Activated T-helper 1 cell treated with anti-CD3 and anti-CD28 coated beads, Interleukin-12 subunit alpha, Interleukin-12 subunit beta, Interleukin-2, Interleukin-4 antibody, amounts not matched to agents 30 ng/mL and 10 ng/mL and 1 ng/mL, durations not matched to agents 14 hours and 24 hours and 36 hours (primary cell): ENCODE data around the gene SIK2. TPM values are rescaled to one million over a fixed set of nuclear protein-coding genes. Genes with fewer than 3 reads are reported as not detected.

Experiments
- DNase-seq: peaks from one replicate; pipeline ENCODE4 v3.0.0; 2021; ENCODE audit warnings: low spot score
- H3K27ac Mint-ChIP-seq: one replicate; pipeline ENCODE4 v1.8.0; 2021; ENCODE audit warnings: mild to moderate bottlenecking, mixed read lengths
- H3K27me3 Mint-ChIP-seq: one replicate; pipeline ENCODE4 v1.8.0; 2022; ENCODE audit warnings: mild to moderate bottlenecking, moderate library complexity, mixed read lengths; ENCODE audit not compliant: insufficient read depth
- H3K36me3 Mint-ChIP-seq: one replicate; pipeline ENCODE4 v1.8.0; 2021; ENCODE audit warnings: low read depth, mixed read lengths
- H3K4me1 Mint-ChIP-seq: one replicate; pipeline ENCODE4 v1.8.0; 2021; ENCODE audit warnings: low read depth, mixed read lengths
- H3K4me3 Mint-ChIP-seq: one replicate; pipeline ENCODE4 v1.8.0; 2021; ENCODE audit warnings: mild to moderate bottlenecking, moderate library complexity, mixed read lengths
- H3K9me3 Mint-ChIP-seq: one replicate; pipeline ENCODE4 v1.8.0; 2021; ENCODE audit warnings: mixed read lengths
- intact Hi-C: fragments of 100-400 bp; cut with micrococcal nuclease; formaldehyde crosslinking; loops from one replicate; pipeline ENCODE4 v1.15.1; 2024
- total RNA-seq: library from RNA; stranded (reverse); gene quantifications from 2 replicates; pipeline ENCODE4 v1.2.3, GENCODE V29; 2022

Gene SIK2
- total RNA-seq, 1 donor from 2014 or later: 10.0 TPM

GRCh38 chr11:111736621-111737443 is 134.6 kb downstream of the SIK2 start:
- Mint-ChIP-seq H3K4me1 (peaks cover 4% of the 10 kb centered on the region), H3K36me3 (peaks cover 18% of the 10 kb centered on the region), H3K27me3 (no peaks in the 10 kb centered on the region), H3K27ac (peak overlapping the region; percentile 31), H3K9me3 (no peaks in the 10 kb centered on the region), H3K4me3 (no peak overlapping the region)
- DNase-seq: no peak
- intact Hi-C loops: no loop called here

GRCh38 chr11:111737444-111738210 is 135.4 kb downstream of the SIK2 start:
- intact Hi-C loops: no loop called here
- Mint-ChIP-seq H3K9me3 (no peaks in the 10 kb centered on the region), H3K27ac (peak overlapping the region; percentile 31), H3K36me3 (peaks cover 23% of the 10 kb centered on the region), H3K4me3 (no peak overlapping the region), H3K27me3 (no peaks in the 10 kb centered on the region), H3K4me1 (peaks cover 4% of the 10 kb centered on the region)
- no peak for DNase-seq

GRCh38 chr11:111739299-111739698 is 137.1 kb downstream of the SIK2 start:
- H3K4me3 Mint-ChIP-seq: no peak overlapping the region
- peaks cover 32% of the 10 kb centered on the region for H3K36me3 Mint-ChIP-seq
- peaks cover 9% of the 10 kb centered on the region for H3K4me1 Mint-ChIP-seq
- no peak for DNase-seq
- no peaks in the 10 kb centered on the region for H3K27me3 Mint-ChIP-seq
- intact Hi-C loops: no loop called here
- no peak overlapping the region for H3K27ac Mint-ChIP-seq
- H3K9me3 Mint-ChIP-seq: no peaks in the 10 kb centered on the region

- peaks cover 10% of the 10 kb centered on the region for H3K4me1 Mint-ChIP-seq
- peaks cover 48% of the 10 kb centered on the region for H3K36me3 Mint-ChIP-seq
- intact Hi-C loops: no loop called here
- no peaks in the 10 kb centered on the region for H3K27me3 Mint-ChIP-seq
- DNase-seq: no peak
- no peaks in the 10 kb centered on the region for H3K9me3 Mint-ChIP-seq
- H3K27ac Mint-ChIP-seq: no peak overlapping the region
- no peak overlapping the region for H3K4me3 Mint-ChIP-seq
Measured at GRCh38 chr11:111741751-111742150, 139.5 kb downstream of the SIK2 start.

GRCh38 chr11:111743700-111744099 is 141.5 kb downstream of the SIK2 start:
- Mint-ChIP-seq H3K36me3 (peaks cover 56% of the 10 kb centered on the region), H3K27me3 (no peaks in the 10 kb centered on the region), H3K9me3 (no peaks in the 10 kb centered on the region), H3K27ac (no peak overlapping the region), H3K4me3 (no peak overlapping the region), H3K4me1 (peaks cover 18% of the 10 kb centered on the region)
- intact Hi-C loops: no loop called here
- DNase-seq: no peak

- no peaks in the 10 kb centered on the region for H3K27me3 Mint-ChIP-seq
- H3K4me3 Mint-ChIP-seq: no peak overlapping the region
- intact Hi-C loops: loop anchor here (2.0 kb wide), 1 partner anchor 17 kb away; no protein-coding TSS in a partner anchor
- H3K36me3 Mint-ChIP-seq: peaks cover 64% of the 10 kb centered on the region
- H3K27ac Mint-ChIP-seq: no peak overlapping the region
- H3K4me1 Mint-ChIP-seq: peaks cover 14% of the 10 kb centered on the region
- DNase-seq: no peak
- H3K9me3 Mint-ChIP-seq: no peaks in the 10 kb centered on the region
Measured at GRCh38 chr11:111745719-111746504, 143.7 kb downstream of the SIK2 start.

GRCh38 chr11:111748035-111748804 is 146.0 kb downstream of the SIK2 start:
- DNase-seq: no peak
- Mint-ChIP-seq H3K4me3 (no peak overlapping the region), H3K36me3 (peaks cover 55% of the 10 kb centered on the region), H3K9me3 (no peaks in the 10 kb centered on the region), H3K27ac (no peak overlapping the region), H3K27me3 (no peaks in the 10 kb centered on the region), H3K4me1 (peaks cover 14% of the 10 kb centered on the region)
- intact Hi-C loops: no loop called here

GRCh38 chr11:111749646-111750045 is 147.4 kb downstream of the SIK2 start:
- intact Hi-C loops: no loop called here
- Mint-ChIP-seq H3K27me3 (no peaks in the 10 kb centered on the region), H3K4me3 (no peak overlapping the region), H3K9me3 (no peaks in the 10 kb centered on the region), H3K36me3 (peaks cover 50% of the 10 kb centered on the region), H3K4me1 (peaks cover 9% of the 10 kb centered on the region), H3K27ac (no peak overlapping the region)
- no peak for DNase-seq

- H3K27me3 Mint-ChIP-seq: no peaks in the 10 kb centered on the region
- H3K4me1 Mint-ChIP-seq: no peaks in the 10 kb centered on the region
- peaks cover 38% of the 10 kb centered on the region for H3K36me3 Mint-ChIP-seq
- no peaks in the 10 kb centered on the region for H3K9me3 Mint-ChIP-seq
- H3K4me3 Mint-ChIP-seq: no peak overlapping the region
- intact Hi-C loops: no loop called here
- no peak for DNase-seq
- no peak overlapping the region for H3K27ac Mint-ChIP-seq
Measured at GRCh38 chr11:111756097-111756496, 153.8 kb downstream of the SIK2 start.

GRCh38 chr11:111759376-111759775 is 157.1 kb downstream of the SIK2 start:
- Mint-ChIP-seq H3K4me1 (peaks cover 23% of the 10 kb centered on the region), H3K4me3 (no peak overlapping the region), H3K9me3 (no peaks in the 10 kb centered on the region), H3K27me3 (no peaks in the 10 kb centered on the region), H3K27ac (no peak overlapping the region), H3K36me3 (peaks cover 49% of the 10 kb centered on the region)
- intact Hi-C loops: no loop called here
- DNase-seq: no peak

- Mint-ChIP-seq H3K4me3 (no peak overlapping the region), H3K9me3 (no peaks in the 10 kb centered on the region), H3K36me3 (peaks cover 49% of the 10 kb centered on the region), H3K4me1 (peaks cover 29% of the 10 kb centered on the region), H3K27me3 (no peaks in the 10 kb centered on the region), H3K27ac (no peak overlapping the region)
- intact Hi-C loops: loop anchor here (10.0 kb wide), 1 partner anchor 385 kb away; the partner anchor contains the start of gene POU2AF1
- DNase-seq: no peak
Measured at GRCh38 chr11:111759778-111760407, 157.6 kb downstream of the SIK2 start.

GRCh38 chr11:111761036-111761435 is 158.8 kb downstream of the SIK2 start:
- peaks cover 54% of the 10 kb centered on the region for H3K36me3 Mint-ChIP-seq
- no peak overlapping the region for H3K4me3 Mint-ChIP-seq
- no peaks in the 10 kb centered on the region for H3K9me3 Mint-ChIP-seq
- H3K4me1 Mint-ChIP-seq: peaks cover 33% of the 10 kb centered on the region
- intact Hi-C loops: loop anchor here (10.0 kb wide), 1 partner anchor 386 kb away; the partner anchor contains the start of gene POU2AF1
- no peak overlapping the region for H3K27ac Mint-ChIP-seq
- DNase-seq: no peak
- no peaks in the 10 kb centered on the region for H3K27me3 Mint-ChIP-seq
